ENCODE data around the gene CXorf58.
"Not testable (repeated sequence)": the region's sequence is repeated elsewhere in the genome, so short reads cannot be mapped to it uniquely, and the experiment has no call there.

The CXorf58 gene

DNA sequence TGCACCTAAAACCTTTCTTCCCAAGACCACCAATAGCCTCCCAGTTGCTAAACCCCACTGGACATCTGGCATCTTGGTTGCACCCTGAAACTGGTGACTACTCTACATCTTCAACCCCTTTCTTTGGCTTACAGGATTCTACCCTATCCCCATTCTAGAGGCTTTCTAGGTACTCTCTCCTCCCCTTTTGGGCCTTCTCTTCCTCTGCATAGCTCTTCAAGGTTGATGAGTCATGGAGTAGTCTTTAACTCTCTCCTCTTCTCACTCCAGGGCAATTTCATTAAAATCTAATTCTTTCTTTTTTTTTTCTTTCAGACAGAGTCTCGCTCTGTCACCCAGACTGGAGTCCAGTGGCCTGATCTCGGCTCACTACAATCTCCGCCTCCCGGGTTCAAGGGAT lies 16.9 kb upstream of the CXorf58 start:
- H3K27ac ChIP-seq = peak overlapping the region; percentile 16; the same call in 1 of the 2 replicates
- TF ChIP-seq, protein P1, sequence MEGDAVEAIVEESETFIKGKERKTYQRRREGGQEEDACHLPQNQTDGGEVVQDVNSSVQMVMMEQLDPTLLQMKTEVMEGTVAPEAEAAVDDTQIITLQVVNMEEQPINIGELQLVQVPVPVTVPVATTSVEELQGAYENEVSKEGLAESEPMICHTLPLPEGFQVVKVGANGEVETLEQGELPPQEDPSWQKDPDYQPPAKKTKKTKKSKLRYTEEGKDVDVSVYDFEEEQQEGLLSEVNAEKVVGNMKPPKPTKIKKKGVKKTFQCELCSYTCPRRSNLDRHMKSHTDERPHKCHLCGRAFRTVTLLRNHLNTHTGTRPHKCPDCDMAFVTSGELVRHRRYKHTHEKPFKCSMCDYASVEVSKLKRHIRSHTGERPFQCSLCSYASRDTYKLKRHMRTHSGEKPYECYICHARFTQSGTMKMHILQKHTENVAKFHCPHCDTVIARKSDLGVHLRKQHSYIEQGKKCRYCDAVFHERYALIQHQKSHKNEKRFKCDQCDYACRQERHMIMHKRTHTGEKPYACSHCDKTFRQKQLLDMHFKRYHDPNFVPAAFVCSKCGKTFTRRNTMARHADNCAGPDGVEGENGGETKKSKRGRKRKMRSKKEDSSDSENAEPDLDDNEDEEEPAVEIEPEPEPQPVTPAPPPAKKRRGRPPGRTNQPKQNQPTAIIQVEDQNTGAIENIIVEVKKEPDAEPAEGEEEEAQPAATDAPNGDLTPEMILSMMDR (conservative IDR thresholded peaks at IDR 0.05) = no peak
- TF ChIP-seq ZFX (IDR thresholded peaks at IDR 0.05) = no peak

DNA sequence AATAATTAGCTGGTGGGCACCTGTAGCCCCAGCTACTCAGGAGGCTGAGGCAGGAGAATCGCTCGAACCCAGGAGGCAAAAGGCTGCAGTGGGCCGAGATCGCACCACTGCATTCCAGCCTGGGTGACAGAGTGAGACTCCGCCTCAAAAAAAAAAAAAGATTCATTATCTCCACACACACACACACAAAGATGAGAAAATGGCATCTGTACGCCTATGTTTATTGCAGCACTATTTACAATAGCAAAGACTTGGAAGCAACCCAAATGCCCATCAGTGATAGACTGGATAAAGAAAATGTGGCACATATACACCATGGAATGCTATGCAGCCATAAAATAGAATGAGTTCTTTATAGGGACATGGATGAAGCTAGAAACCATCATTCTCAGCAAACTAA lies 12.8 kb upstream of the CXorf58 start:
- not testable (repeated sequence) for H3K27ac ChIP-seq

DNA sequence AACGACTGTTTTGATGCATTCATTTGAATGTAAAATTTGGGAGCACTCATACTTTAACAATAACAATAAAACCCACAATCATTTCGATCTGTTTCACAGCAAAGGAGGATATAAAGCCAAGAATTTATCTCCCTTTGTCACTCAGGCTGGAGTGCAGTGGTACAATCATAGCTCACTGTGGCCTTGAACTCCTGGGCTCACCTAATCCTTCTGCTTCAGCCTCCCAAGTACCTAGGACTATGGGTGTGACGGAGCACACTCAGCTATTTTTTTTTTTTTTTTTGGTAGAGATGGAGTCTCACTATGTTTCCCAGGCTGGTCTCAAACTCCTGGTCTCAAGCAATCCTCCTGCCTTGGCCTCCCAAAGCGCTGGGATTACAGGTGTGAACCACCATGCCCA lies 11.3 kb upstream of the CXorf58 start:
- H3K27ac ChIP-seq = not testable (repeated sequence)

DNA sequence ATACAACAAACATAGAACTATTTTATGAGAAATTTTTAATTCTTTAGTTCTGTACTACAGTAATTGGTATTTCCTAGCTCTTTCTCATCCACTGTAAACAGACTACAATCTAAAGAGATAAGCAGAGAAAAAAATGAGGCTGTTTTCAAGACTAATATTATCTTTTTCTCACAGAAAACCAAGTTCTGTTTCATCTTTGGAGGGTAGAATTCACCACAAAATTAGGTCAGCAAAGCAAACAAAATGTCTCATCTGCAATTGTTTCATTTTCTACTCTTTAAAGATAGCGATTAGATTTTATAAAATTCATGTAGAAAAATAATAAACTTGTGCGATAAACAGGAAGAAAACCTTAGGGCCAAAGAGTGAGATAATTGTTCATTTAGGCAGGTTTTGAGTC lies 10.8 kb upstream of the CXorf58 start:
- no peak overlapping the region for H3K27ac ChIP-seq
- no peak for TF ChIP-seq ZFX (IDR thresholded peaks at IDR 0.05)
- TF ChIP-seq, protein P1 (conservative IDR thresholded peaks at IDR 0.05) = no peak

DNA sequence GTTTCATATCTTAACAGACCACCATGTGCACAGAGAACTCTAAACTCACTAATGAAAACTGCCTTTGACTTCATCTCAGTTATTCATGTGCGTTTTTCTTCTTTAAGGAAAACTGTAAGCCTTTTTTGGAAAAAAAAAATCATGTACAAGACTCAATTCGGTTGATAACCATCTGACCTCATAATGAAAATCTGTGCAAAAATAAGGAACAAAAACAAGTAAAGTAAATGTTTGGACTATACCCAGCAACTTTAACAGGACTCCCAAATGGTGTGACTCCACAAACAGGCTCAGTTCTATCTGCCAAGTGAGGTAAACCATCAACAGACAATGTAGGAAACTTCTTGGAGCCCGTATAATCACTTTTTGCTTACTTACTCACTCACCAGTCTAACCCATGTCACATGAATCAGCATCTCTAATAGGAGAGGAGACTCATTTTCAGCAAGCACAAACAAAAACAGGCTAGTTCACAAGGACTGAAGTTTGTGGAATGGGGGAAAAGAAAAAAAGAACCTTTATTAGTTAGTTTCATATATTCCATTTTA lies 9.3 kb upstream of the CXorf58 start:
- no peak overlapping the region for H3K27ac ChIP-seq
- TF ChIP-seq, protein P1 (conservative IDR thresholded peaks at IDR 0.05) = no peak
- TF ChIP-seq ZFX (IDR thresholded peaks at IDR 0.05) = no peak

DNA sequence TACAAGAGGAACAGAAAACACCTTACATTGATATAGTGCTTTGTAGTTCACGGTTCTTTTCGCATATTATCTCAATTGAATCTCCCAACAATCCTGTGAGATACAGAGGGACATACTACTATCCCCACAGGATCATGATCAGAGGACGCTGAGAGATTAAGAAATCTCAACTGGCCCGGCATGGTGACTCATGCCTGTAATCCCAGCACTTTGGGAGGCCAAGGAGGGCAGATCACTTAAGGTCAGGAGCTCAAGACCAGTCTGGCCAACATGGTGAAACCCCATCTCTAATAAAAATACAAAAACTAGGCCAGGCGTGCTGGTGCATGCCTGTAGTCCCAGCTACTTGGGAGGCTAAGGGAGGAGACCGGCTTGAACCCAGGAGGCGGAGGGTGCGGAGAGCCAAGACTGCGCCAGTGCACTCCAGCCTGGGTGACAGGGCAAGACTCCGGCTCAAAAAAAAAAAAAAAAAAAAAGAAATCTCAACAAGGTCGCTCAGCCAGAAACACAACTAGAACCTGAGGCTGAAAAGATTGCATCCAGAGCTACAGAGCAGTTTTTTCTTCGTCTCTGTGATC lies 7.5 kb upstream of the CXorf58 start:
- H3K27ac ChIP-seq = no peak overlapping the region
- no peak for TF ChIP-seq ZFX (IDR thresholded peaks at IDR 0.05)
- TF ChIP-seq, protein P1 (conservative IDR thresholded peaks at IDR 0.05) = no peak

DNA sequence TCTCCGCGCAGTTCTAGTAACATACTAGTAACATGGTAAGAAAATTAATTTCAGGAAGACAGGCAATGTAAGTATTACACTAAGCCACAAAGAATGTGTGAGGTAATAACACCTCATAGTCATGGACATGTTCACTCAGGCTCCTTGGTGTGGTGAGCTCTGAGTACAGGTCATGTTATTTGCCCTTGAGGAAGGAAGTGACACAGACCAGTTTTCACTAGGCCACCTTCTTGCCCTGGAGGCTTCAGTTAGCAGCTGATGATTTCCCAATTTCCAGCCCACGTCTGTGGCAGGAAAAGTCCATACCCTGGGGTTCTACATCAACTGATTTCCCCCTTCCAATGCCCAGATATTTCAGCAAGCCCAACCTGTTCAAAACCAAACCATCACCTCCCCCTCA lies 6.7 kb upstream of the CXorf58 start:
- H3K27ac ChIP-seq = no peak overlapping the region; the same call in 1 of the 2 replicates
- TF ChIP-seq ZFX (IDR thresholded peaks at IDR 0.05) = no peak
- TF ChIP-seq, protein P1 (conservative IDR thresholded peaks at IDR 0.05) = no peak

DNA sequence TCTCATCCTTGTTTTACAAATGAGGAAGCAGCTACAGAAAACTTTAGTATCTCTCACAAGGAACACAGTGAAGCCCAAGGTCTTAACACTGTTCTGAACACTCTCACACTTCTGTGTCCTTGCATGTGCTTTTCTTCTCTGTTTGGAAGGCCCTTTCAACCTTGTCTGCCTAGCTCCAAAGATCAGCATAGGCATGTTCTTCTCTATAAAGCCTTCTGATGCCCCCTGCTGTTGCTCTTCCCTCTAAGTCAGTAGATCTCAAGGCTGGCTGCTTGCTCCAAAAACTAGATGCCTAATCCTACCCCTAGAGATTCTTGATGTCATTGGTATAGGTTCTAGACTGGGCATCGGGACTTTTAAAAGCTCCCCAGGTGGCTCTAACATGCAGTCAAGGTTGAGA lies 6.0 kb upstream of the CXorf58 start:
- peak overlapping the region; percentile 22; the same call in 1 of the 2 replicates for H3K27ac ChIP-seq

More for the DNA sequence above, 6.0 kb upstream of the CXorf58 start:
- TF ChIP-seq, protein P1 (conservative IDR thresholded peaks at IDR 0.05) = peak; percentile 51
- TF ChIP-seq ZFX (IDR thresholded peaks at IDR 0.05) = no peak
